Activated naive CD8-positive, alpha-beta T cell (primary cell): ENCODE data around the gene COL4A3.

Experiments
- H3K27ac Mint-ChIP-seq: one replicate; pipeline ENCODE4 v1.8.0; 2021; ENCODE audit warnings: mixed read lengths
- H3K27me3 Mint-ChIP-seq: one replicate; pipeline ENCODE4 v1.8.0; 2021; ENCODE audit warnings: mixed read lengths
- H3K36me3 Mint-ChIP-seq: one replicate; pipeline ENCODE4 v1.8.0; 2021; ENCODE audit warnings: mixed read lengths
- H3K4me1 Mint-ChIP-seq: one replicate; pipeline ENCODE4 v1.8.0; 2021; ENCODE audit warnings: low read depth, mixed read lengths
- H3K4me3 Mint-ChIP-seq: one replicate; pipeline ENCODE4 v1.8.0; 2021; ENCODE audit warnings: mild to moderate bottlenecking, mixed read lengths
- H3K9me3 Mint-ChIP-seq: one replicate; pipeline ENCODE4 v1.8.0; 2021; ENCODE audit warnings: low read depth, mixed read lengths

The COL4A3 gene

GRCh38 chr2:227163998-227164762 lies at the start of gene COL4A3, which contains the start of gene COL4A4:
TSS of gene COL4A3 (plus strand) at chr2:227164624. CDS start at chr2:227164727, 103 bp downstream.
TSS of gene COL4A4 (minus strand) at chr2:227164205. CDS start at chr2:227147483, 16,722 bp downstream.
- H3K4me1 Mint-ChIP-seq, result peaks cover 11% of the 10 kb centered on the region
- peaks cover 36% of the 10 kb centered on the region for H3K27me3 Mint-ChIP-seq
- H3K9me3 Mint-ChIP-seq, result no peaks in the 10 kb centered on the region
- peak within 1 kb of the TSS; percentile 77 for H3K4me3 Mint-ChIP-seq
- H3K27ac Mint-ChIP-seq, result no peak within 1 kb of the TSS
- H3K36me3 Mint-ChIP-seq, result no peaks in the 10 kb centered on the region

- Mint-ChIP-seq H3K4me1 (no peaks in the 10 kb centered on the region), H3K36me3 (no peaks in the 10 kb centered on the region), H3K4me3 (no peak overlapping the region), H3K9me3 (no peaks in the 10 kb centered on the region), H3K27ac (no peak overlapping the region), H3K27me3 (peaks cover 10% of the 10 kb centered on the region)
Observed at GRCh38 chr2:227115761-227116160, 48.7 kb upstream of the COL4A3 start.

GRCh38 chr2:227117027-227117426 lies 47.4 kb upstream of the COL4A3 start:
- no peaks in the 10 kb centered on the region for H3K9me3 Mint-ChIP-seq
- H3K36me3 Mint-ChIP-seq, result no peaks in the 10 kb centered on the region
- no peak overlapping the region for H3K27ac Mint-ChIP-seq
- H3K4me3 Mint-ChIP-seq, result no peak overlapping the region
- peaks cover 10% of the 10 kb centered on the region for H3K27me3 Mint-ChIP-seq
- H3K4me1 Mint-ChIP-seq, result no peaks in the 10 kb centered on the region

DNA sequence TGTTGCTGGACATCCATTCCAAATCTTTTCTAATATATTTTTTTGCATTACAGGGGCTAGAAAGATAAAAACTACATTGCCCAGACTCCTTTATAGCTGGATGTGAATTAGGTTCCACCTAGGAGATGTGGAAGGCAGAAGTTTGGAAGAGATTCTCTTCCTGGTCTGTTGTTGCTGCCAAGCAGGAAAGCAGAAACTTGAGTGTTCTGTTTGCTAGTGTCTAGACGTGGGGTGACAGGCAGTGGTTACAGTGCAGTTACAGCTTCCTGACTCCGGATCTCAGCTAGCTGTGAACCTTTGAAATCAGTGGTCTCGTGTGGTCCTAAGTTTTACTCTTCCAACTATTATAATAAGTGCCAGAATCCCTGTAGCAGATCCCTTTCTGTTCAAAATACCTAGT lies 46.6 kb upstream of the COL4A3 start:
- no peak overlapping the region for H3K27ac Mint-ChIP-seq
- peaks cover 9% of the 10 kb centered on the region for H3K27me3 Mint-ChIP-seq
- H3K4me1 Mint-ChIP-seq, result no peaks in the 10 kb centered on the region
- no peak overlapping the region for H3K4me3 Mint-ChIP-seq
- no peaks in the 10 kb centered on the region for H3K36me3 Mint-ChIP-seq
- H3K9me3 Mint-ChIP-seq, result no peaks in the 10 kb centered on the region

DNA sequence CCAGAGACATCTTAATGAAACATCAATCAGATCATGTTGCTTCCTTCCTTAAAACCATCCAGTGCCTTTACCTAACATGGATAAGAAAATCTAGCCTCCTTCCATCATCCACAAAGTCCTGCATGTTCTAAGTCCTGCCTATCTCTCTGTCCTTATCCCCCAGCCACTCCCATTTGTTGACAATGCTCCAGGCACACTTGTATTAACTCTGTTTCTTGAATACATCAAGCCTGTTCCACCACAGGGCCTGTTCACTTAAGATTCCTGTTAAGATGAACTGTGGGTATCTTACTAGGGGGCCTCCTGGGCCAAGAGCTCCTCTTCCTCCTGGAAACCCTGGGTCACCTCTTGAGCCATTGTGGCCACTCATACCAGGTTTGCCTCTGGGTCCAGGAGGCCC lies 46.1 kb upstream of the COL4A3 start:
- Mint-ChIP-seq H3K36me3 (no peaks in the 10 kb centered on the region), H3K27ac (no peak overlapping the region), H3K27me3 (peaks cover 7% of the 10 kb centered on the region)

GRCh38 chr2:227123697-227124096 lies 40.7 kb upstream of the COL4A3 start:
- H3K4me1 Mint-ChIP-seq, result no peaks in the 10 kb centered on the region
- H3K4me3 Mint-ChIP-seq, result no peak overlapping the region
- H3K36me3 Mint-ChIP-seq, result no peaks in the 10 kb centered on the region
- H3K27ac Mint-ChIP-seq, result no peak overlapping the region
- peaks cover 10% of the 10 kb centered on the region for H3K27me3 Mint-ChIP-seq
- no peaks in the 10 kb centered on the region for H3K9me3 Mint-ChIP-seq

More for the DNA sequence above, 46.1 kb upstream of the COL4A3 start:
- Mint-ChIP-seq H3K4me1 (no peaks in the 10 kb centered on the region), H3K4me3 (no peak overlapping the region), H3K9me3 (no peaks in the 10 kb centered on the region)

DNA sequence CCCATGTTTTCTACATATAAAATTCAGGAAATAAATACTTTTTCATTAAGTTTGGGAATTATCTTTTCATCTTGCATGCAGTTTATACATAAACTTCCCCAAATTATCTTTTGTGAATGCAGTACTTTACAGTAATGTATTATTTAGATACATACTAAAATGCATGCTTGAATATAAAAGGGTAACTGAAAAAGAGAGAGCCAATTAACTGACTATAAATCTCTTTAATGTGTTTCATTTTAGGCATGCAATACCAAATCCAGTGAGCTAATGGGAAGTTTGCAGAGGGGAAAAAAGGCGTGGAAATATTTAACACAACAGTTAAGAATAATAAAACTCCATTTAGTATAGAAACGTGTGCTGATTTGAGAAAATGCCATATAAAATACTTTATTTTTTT lies 39.6 kb upstream of the COL4A3 start:
- no peak overlapping the region for H3K27ac Mint-ChIP-seq
- H3K9me3 Mint-ChIP-seq, result no peaks in the 10 kb centered on the region
- H3K4me3 Mint-ChIP-seq, result no peak overlapping the region
- no peaks in the 10 kb centered on the region for H3K36me3 Mint-ChIP-seq
- peaks cover 14% of the 10 kb centered on the region for H3K27me3 Mint-ChIP-seq
- H3K4me1 Mint-ChIP-seq, result no peaks in the 10 kb centered on the region

DNA sequence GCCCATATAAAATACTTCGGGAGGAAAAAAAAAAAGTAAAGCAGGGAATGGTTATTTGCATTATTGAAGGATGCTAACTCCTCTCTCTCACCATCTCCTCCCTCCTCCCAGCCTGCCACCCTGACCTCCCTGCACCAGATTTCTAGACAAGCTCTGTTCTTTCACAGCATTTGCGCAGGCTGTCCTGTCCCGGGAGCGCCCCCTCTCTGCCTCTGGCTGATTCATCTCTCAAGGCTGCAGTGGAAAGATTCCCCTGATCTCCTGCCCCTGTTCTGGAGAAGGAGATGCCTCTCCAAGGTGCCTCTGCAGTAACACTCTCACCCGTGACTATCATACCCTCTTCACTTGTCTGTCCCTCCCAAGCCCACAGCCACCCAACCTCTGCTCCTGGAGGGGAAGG lies 38.9 kb upstream of the COL4A3 start:
- Mint-ChIP-seq H3K27me3 (peaks cover 14% of the 10 kb centered on the region), H3K36me3 (no peaks in the 10 kb centered on the region), H3K27ac (no peak overlapping the region), H3K4me1 (no peaks in the 10 kb centered on the region), H3K4me3 (no peak overlapping the region), H3K9me3 (no peaks in the 10 kb centered on the region)

DNA sequence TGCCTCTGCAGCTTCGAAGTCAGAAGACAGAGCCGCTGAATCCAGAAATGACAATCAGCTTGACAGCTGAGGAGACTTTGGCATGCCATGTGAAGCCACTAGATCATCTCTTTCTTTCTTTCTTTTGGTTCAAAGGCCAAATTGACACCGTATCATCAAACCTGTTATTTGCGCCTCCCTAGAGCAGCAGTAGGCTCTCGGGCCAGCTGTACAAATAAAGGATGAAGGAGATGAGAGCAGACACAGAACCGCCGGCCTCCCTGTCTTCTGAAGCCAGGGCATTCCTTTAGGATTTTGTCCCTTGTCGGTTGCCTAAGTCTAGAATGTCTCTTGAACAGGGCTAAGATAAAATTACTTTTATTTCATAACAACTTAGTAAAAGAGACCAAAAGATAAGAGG lies 37.2 kb upstream of the COL4A3 start:
- no peaks in the 10 kb centered on the region for H3K4me1 Mint-ChIP-seq
- H3K27ac Mint-ChIP-seq, result no peak overlapping the region
- no peak overlapping the region for H3K4me3 Mint-ChIP-seq
- H3K36me3 Mint-ChIP-seq, result no peaks in the 10 kb centered on the region
- H3K27me3 Mint-ChIP-seq, result peaks cover 14% of the 10 kb centered on the region
- H3K9me3 Mint-ChIP-seq, result no peaks in the 10 kb centered on the region

GRCh38 chr2:227130636-227131035 lies 33.8 kb upstream of the COL4A3 start:
- Mint-ChIP-seq H3K4me1 (no peaks in the 10 kb centered on the region), H3K27ac (no peak overlapping the region), H3K4me3 (no peak overlapping the region), H3K36me3 (no peaks in the 10 kb centered on the region), H3K9me3 (no peaks in the 10 kb centered on the region), H3K27me3 (peaks cover 10% of the 10 kb centered on the region)

DNA sequence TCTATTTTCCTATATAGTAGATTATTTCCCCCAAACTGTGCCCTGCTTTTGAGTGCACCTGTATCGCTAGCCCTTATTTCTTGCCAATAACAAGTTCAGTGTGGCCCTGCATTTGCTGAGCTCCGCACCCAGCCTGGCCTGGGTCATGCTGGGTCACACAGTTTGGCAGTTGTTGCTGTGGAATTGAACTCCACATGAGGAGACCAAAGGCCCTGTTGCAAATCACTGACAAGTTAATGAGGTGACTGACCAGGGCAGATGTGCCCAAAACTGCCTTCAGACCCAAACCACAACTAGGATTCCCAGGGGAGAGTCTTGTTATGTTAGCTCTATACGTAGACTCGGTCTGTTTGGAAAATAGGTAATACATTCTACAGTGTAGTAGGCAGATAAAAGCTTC lies 31.4 kb upstream of the COL4A3 start:
- no peak overlapping the region for H3K27ac Mint-ChIP-seq
- no peak overlapping the region for H3K4me3 Mint-ChIP-seq
- H3K27me3 Mint-ChIP-seq, result peaks cover 10% of the 10 kb centered on the region
- H3K36me3 Mint-ChIP-seq, result no peaks in the 10 kb centered on the region
- no peaks in the 10 kb centered on the region for H3K4me1 Mint-ChIP-seq
- H3K9me3 Mint-ChIP-seq, result no peaks in the 10 kb centered on the region

GRCh38 chr2:227134591-227134990 lies 29.8 kb upstream of the COL4A3 start:
- Mint-ChIP-seq H3K4me3 (no peak overlapping the region), H3K27ac (no peak overlapping the region), H3K36me3 (no peaks in the 10 kb centered on the region), H3K27me3 (peaks cover 7% of the 10 kb centered on the region), H3K4me1 (no peaks in the 10 kb centered on the region), H3K9me3 (no peaks in the 10 kb centered on the region)

DNA sequence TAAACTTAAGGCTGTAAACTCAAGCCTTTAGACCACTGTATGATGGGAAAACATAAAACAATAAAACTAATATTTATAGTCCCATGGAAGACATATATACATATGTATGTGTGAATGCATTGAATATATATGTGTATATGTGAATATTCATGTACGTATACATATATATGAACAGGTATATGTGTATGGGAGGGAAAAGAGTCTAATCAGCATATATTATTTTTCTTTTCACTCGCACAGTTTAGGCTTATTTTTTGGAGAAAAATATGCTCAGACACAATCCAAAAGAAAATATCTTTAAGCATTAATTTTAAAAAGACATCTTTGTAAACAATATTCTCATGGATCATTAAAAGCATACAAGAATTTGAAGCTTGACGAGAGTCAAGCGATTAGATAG lies 23.1 kb upstream of the COL4A3 start:
- H3K27ac Mint-ChIP-seq, result no peak overlapping the region

DNA sequence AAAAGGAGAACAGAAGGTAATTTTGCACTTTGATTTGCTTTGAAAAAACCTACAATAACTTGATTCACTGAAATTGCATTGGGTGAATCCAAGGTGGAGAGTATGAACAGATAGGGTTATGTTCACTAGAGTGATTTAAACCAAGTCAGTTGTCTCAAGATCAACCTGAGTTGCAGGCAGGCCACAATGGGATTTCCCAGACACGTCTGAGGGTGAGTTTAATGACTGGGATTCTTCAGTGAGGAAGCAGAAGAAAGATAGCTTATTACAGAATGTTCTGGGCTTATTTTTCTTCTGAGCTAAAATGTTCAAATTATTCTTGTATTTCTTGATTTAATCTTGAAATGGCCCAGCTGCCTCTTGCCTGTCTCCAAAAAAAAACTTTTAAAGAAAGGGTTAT lies 20.5 kb upstream of the COL4A3 start:
- no peak overlapping the region for H3K27ac Mint-ChIP-seq
- no peaks in the 10 kb centered on the region for H3K4me1 Mint-ChIP-seq
- no peaks in the 10 kb centered on the region for H3K9me3 Mint-ChIP-seq
- H3K27me3 Mint-ChIP-seq, result peaks cover 7% of the 10 kb centered on the region
- H3K4me3 Mint-ChIP-seq, result no peak overlapping the region
- no peaks in the 10 kb centered on the region for H3K36me3 Mint-ChIP-seq

More for the DNA sequence above, 23.1 kb upstream of the COL4A3 start:
- no peaks in the 10 kb centered on the region for H3K36me3 Mint-ChIP-seq
- H3K4me1 Mint-ChIP-seq, result no peaks in the 10 kb centered on the region
- H3K9me3 Mint-ChIP-seq, result no peaks in the 10 kb centered on the region
- no peak overlapping the region for H3K4me3 Mint-ChIP-seq
- peaks cover 6% of the 10 kb centered on the region for H3K27me3 Mint-ChIP-seq

- H3K27me3 Mint-ChIP-seq, result peaks cover 8% of the 10 kb centered on the region
- H3K4me3 Mint-ChIP-seq, result no peak overlapping the region
- no peak overlapping the region for H3K27ac Mint-ChIP-seq
- H3K9me3 Mint-ChIP-seq, result peaks cover 5% of the 10 kb centered on the region
- no peaks in the 10 kb centered on the region for H3K36me3 Mint-ChIP-seq
- no peaks in the 10 kb centered on the region for H3K4me1 Mint-ChIP-seq
Observed at GRCh38 chr2:227146456-227146855, 18.0 kb upstream of the COL4A3 start.

GRCh38 chr2:227147023-227147422 lies 17.4 kb upstream of the COL4A3 start:
- Mint-ChIP-seq H3K36me3 (no peaks in the 10 kb centered on the region), H3K27ac (no peak overlapping the region), H3K9me3 (peaks cover 5% of the 10 kb centered on the region), H3K4me1 (no peaks in the 10 kb centered on the region), H3K4me3 (no peak overlapping the region), H3K27me3 (peaks cover 8% of the 10 kb centered on the region)
